Measurements from ENCODE around the gene ZNF831.

Gene ZNF831

GRCh38 chr20:59123678-59124255 lies 39.9 kb upstream of the ZNF831 start:
- Histone ChIP-seq H3K27me3 (ENCODE audit: insufficient read depth, low read depth) (peaks cover 36% of the 10 kb centered on the region; the same call in 1 of the 2 replicates), H3K9ac (no peak overlapping the region), H3K36me3 (ENCODE audit: insufficient read depth) (no peaks in the 10 kb centered on the region), H3K4me1 (ENCODE audit: low read depth, poor library complexity, severe bottlenecking) (no peaks in the 10 kb centered on the region), H3K79me2 (ENCODE audit: insufficient read depth, low read depth) (no peaks in the 10 kb centered on the region), H2AFZ (ENCODE audit: low read depth) (no peak overlapping the region; the same call in 1 of the 2 replicates), H3K4me2 (no peak overlapping the region), H3K27ac (no peak overlapping the region), H4K20me1 (ENCODE audit: insufficient read depth) (no peaks in the 10 kb centered on the region), H3K4me3 (IDR thresholded peaks at IDR 0.05; ENCODE audit: insufficient read depth, low read depth, low read length) (no peak overlapping the region)
- TF ChIP-seq, protein P1, sequence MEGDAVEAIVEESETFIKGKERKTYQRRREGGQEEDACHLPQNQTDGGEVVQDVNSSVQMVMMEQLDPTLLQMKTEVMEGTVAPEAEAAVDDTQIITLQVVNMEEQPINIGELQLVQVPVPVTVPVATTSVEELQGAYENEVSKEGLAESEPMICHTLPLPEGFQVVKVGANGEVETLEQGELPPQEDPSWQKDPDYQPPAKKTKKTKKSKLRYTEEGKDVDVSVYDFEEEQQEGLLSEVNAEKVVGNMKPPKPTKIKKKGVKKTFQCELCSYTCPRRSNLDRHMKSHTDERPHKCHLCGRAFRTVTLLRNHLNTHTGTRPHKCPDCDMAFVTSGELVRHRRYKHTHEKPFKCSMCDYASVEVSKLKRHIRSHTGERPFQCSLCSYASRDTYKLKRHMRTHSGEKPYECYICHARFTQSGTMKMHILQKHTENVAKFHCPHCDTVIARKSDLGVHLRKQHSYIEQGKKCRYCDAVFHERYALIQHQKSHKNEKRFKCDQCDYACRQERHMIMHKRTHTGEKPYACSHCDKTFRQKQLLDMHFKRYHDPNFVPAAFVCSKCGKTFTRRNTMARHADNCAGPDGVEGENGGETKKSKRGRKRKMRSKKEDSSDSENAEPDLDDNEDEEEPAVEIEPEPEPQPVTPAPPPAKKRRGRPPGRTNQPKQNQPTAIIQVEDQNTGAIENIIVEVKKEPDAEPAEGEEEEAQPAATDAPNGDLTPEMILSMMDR (conservative IDR thresholded peaks at IDR 0.05; ENCODE audit: low read depth, low read length) = no peak

GRCh38 chr20:59124296-59125029 lies 39.2 kb upstream of the ZNF831 start:
- Histone ChIP-seq H3K79me2 (ENCODE audit: insufficient read depth, low read depth) (no peaks in the 10 kb centered on the region), H3K4me1 (ENCODE audit: low read depth, poor library complexity, severe bottlenecking) (no peaks in the 10 kb centered on the region), H3K4me3 (IDR thresholded peaks at IDR 0.05; ENCODE audit: insufficient read depth, low read depth, low read length) (no peak overlapping the region), H3K27me3 (ENCODE audit: insufficient read depth, low read depth) (peaks cover 36% of the 10 kb centered on the region; the same call in 1 of the 2 replicates), H3K4me2 (no peak overlapping the region), H3K27ac (no peak overlapping the region), H2AFZ (ENCODE audit: low read depth) (no peak overlapping the region; the same call in 1 of the 2 replicates), H3K36me3 (ENCODE audit: insufficient read depth) (no peaks in the 10 kb centered on the region), H3K9ac (no peak overlapping the region), H4K20me1 (ENCODE audit: insufficient read depth) (no peaks in the 10 kb centered on the region)
- TF ChIP-seq, protein P1 (conservative IDR thresholded peaks at IDR 0.05; ENCODE audit: low read depth, low read length) = no peak

DNA sequence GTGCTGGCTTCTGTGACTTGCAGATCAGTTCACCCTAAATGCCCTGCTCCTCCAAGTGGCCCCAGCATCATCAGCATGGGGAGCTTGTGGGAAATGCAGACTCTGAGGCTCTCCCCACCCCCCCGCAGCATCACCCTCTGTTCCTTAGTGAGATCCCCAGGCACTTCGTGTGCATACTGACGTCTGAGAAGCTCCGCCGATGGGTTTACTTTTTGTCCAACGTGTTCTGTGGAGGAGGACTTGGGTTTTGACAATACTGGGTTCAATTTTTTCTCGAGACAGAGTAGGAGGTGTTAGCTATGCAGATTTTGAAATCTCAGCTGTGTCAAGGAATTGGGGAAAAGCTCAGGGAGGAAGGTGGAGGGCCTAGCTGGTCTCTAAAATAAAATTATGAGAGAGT lies 38.3 kb upstream of the ZNF831 start:
- H3K27me3 ChIP-seq (ENCODE audit: insufficient read depth, low read depth) = peaks cover 36% of the 10 kb centered on the region; the same call in 1 of the 2 replicates
- no peak overlapping the region for H3K4me2 ChIP-seq
- no peak overlapping the region for H2AFZ ChIP-seq (ENCODE audit: low read depth)
- TF ChIP-seq, protein P1 (conservative IDR thresholded peaks at IDR 0.05; ENCODE audit: low read depth, low read length) = no peak
- H3K4me1 ChIP-seq (ENCODE audit: low read depth, poor library complexity, severe bottlenecking) = no peaks in the 10 kb centered on the region
- H3K27ac ChIP-seq = no peak overlapping the region
- H3K36me3 ChIP-seq (ENCODE audit: insufficient read depth) = no peaks in the 10 kb centered on the region
- no peak overlapping the region for H3K4me3 ChIP-seq (IDR thresholded peaks at IDR 0.05; ENCODE audit: insufficient read depth, low read depth, low read length)
- no peak overlapping the region for H3K9ac ChIP-seq
- H4K20me1 ChIP-seq (ENCODE audit: insufficient read depth) = no peaks in the 10 kb centered on the region
- no peaks in the 10 kb centered on the region for H3K79me2 ChIP-seq (ENCODE audit: insufficient read depth, low read depth)

- Histone ChIP-seq H3K4me3 (IDR thresholded peaks at IDR 0.05; ENCODE audit: insufficient read depth, low read depth, low read length) (no peak overlapping the region), H2AFZ (ENCODE audit: low read depth) (no peak overlapping the region), H3K4me1 (ENCODE audit: low read depth, poor library complexity, severe bottlenecking) (no peaks in the 10 kb centered on the region), H3K9ac (no peak overlapping the region), H3K36me3 (ENCODE audit: insufficient read depth) (no peaks in the 10 kb centered on the region), H4K20me1 (ENCODE audit: insufficient read depth) (no peaks in the 10 kb centered on the region), H3K4me2 (no peak overlapping the region), H3K27me3 (ENCODE audit: insufficient read depth, low read depth) (peaks cover 36% of the 10 kb centered on the region; the same call in 1 of the 2 replicates), H3K79me2 (ENCODE audit: insufficient read depth, low read depth) (no peaks in the 10 kb centered on the region), H3K27ac (no peak overlapping the region)
- TF ChIP-seq, protein P1 (conservative IDR thresholded peaks at IDR 0.05; ENCODE audit: low read depth, low read length) = no peak
Measured at GRCh38 chr20:59125836-59126235, 37.8 kb upstream of the ZNF831 start.
